Keratinocyte (primary cell): ENCODE measurements around the gene GLG1.

Experiments used
- CTCF ChIP-seq, 3 experiments: IDR thresholded peaks in 1 of 3; conservative IDR thresholded peaks in 1 of 3; optimal IDR thresholded peaks in 1 of 3; 2 replicates in 2 of 3; 3 replicates in 1 of 3; pipeline versions ENCODE3 to v1.5.1; 2011; ENCODE audit warnings: low read length in 3 of 3, mild to moderate bottlenecking in 3 of 3, moderate library complexity in 2 of 3, control low read depth in 1 of 3, inconsistent platforms in 1 of 3; ENCODE audit not compliant: insufficient read depth in 2 of 3; ENCODE audit errors: extremely low read depth in 1 of 3
- EZH2 ChIP-seq: IDR thresholded peaks from one replicate; pipeline ENCODE4 v1.6.1; 2012; ENCODE audit warnings: inconsistent platforms, mild to moderate bottlenecking, low read length, moderate library complexity

GRCh38 chr16:74521691-74522090 lies 85.2 kb downstream of the GLG1 start:
- no peak for TF ChIP-seq EZH2
- no peak for TF ChIP-seq CTCF (optimal IDR thresholded peaks at IDR 0.05 in 1 of 3, IDR thresholded peaks at IDR 0.05 in 1 of 3, conservative IDR thresholded peaks at IDR 0.05 in 1 of 3; ENCODE audit: extremely low read depth in 1 of 3, insufficient read depth in 2 of 3, low read length in 3 of 3)
